Superior temporal gyrus (tissue), 1 donor: ENCODE measurements around the gene FAM131C.

Source experiments
- DNase-seq: peaks from one replicate; pipeline ENCODE4 v3.0.0-alpha.2; 2016; ENCODE audit errors: extremely low spot score

FAM131C gene

DNA sequence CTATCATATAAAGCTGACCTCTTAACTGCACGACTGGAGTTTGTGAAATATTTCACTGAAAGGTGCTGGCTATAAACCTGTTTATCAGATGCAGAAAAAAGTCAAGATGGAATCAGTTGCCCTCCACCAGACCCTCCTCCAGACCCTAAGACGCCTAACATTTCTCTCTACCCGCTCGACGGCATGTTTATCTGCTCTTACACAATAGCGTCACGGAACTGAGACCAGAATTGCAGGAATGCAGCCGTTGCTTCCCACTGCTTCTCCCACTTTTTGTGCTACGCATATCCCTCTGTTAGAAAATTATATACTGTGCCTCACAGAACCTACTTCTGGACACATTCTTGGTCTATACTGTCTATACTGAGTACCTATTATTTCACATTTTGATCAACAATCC, 28.2 kb upstream of the FAM131C start:
- no peak for DNase-seq

- no peak for DNase-seq
These were observed 26.0 kb upstream of the FAM131C start for GRCh38 chr1:16099412-16099811.

- no peak for DNase-seq
These were observed 22.0 kb upstream of the FAM131C start for GRCh38 chr1:16095447-16095846.

GRCh38 chr1:16094453-16095158, 21.2 kb upstream of the FAM131C start:
- no peak for DNase-seq

DNA sequence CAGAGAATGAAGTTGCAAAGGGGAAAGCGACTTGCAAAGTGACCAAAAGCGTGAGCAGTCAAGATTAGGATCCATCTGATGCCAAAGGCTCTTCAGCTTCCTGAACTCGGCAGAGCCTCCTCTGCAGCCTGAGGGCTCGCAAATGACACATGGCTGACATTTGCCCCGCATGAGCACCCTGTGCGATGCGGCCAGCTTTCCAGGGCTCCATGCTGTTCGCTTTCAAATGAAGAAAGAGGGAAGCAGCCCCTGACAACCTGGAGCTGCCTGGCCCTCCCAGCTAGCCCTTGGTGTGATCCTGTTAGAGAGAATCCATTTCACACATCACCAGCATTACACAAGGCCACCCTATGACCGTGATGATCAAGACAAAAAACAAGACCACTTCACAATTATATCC, 20.2 kb upstream of the FAM131C start:
- DNase-seq = no peak

GRCh38 chr1:16092923-16093511, 19.6 kb upstream of the FAM131C start:
- DNase-seq = no peak

- DNase-seq = no peak
These were observed 18.9 kb upstream of the FAM131C start for GRCh38 chr1:16092097-16092922.

DNA sequence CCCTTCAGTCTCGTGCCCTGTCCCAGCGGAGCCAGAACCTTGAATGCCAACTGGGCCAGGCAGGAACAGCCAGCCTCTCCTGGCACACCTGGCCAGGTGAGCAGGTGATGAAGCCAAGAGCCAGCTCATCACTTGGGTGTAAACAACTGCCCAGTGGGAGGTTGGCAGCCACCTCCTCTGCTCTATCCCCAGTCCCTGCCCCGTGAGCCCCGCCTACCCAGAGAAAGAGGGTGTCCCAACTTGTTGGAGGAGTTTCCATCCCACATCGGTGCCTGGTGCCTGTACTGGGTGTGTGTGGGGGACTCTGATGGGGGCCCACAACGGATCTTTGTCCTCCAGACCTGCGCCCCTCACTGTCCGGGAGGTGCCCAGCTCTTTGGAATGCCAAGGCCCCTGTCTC, 17.8 kb upstream of the FAM131C start:
- DNase-seq = no peak

- no peak for DNase-seq
These were observed 16.8 kb upstream of the FAM131C start for GRCh38 chr1:16090076-16090826.

DNA sequence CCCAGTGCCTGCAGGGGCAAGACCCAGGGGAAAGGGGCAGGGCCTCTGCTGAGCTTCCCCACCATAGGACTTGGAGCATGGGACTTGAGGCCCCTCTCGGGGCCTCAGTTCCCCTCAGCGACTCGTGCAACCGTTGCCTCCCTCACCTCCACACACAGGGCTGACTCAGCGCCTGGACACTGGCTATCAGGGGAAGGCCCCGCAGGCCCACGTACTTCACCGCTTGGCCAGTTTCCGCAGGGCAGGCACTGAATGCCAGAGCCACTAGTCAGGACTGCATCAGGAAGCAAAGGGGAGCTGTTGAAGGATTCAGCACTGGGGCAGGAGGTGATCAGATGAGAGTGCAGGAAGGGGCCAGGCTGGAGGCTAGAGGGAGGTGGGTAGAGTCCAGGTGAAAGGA, 15.5 kb upstream of the FAM131C start:
- no peak for DNase-seq

DNA sequence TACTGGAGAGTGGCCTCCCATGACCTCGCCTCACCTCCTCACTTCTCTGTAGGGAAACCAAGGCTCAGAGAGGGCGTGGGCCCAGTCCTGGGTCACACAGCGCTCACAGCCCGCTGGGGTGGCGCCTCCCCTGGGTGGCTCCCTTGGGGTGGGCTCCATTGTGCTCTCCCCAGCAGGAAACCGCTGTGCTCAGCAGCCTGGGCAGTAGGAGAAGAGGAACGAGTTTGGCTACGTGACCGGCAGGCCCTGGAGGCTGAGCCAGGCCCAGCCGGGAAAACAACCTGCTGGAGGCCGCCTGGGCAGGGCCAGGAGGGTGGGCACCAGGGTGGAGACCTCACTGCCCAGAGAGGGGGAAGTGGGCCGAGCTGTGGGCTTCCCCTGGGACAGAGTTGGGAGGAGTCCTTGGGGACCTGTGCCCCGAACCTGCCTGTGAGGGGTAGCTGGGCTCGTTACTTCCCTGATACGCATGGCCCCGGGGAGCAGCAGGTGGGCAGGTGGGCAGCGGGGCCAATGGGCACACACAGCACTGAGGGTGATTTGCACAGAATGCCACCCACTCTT, 15.0 kb upstream of the FAM131C start:
- no peak for DNase-seq

DNA sequence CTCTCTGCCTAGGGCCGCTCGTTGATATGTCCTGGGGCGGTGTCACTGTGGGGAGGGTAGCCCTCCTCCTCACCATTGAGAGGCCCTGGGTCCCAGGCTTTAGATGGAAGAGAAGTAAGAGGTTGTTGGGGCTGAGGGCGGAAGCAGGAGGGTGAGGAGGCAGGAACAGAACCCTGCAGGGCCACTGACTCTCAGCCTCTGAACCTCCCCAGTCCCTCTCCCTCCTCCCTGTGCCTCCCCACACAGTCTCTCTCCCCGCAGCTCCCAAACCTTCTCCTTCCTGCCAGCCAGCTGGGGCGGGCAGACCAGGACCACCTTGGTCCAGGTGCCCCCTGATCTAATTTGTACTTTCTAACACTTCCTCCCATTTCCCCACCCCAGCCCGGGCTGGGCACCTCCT, 14.3 kb upstream of the FAM131C start:
- no peak for DNase-seq

GRCh38 chr1:16085522-16085921, 12.1 kb upstream of the FAM131C start:
- DNase-seq = no peak

GRCh38 chr1:16083486-16083885, 10.0 kb upstream of the FAM131C start:
- DNase-seq = no peak

- DNase-seq = peak; percentile 31
These were observed 9.0 kb upstream of the FAM131C start for GRCh38 chr1:16082283-16083038.

GRCh38 chr1:16081636-16082035, 8.2 kb upstream of the FAM131C start:
- DNase-seq = no peak

DNA sequence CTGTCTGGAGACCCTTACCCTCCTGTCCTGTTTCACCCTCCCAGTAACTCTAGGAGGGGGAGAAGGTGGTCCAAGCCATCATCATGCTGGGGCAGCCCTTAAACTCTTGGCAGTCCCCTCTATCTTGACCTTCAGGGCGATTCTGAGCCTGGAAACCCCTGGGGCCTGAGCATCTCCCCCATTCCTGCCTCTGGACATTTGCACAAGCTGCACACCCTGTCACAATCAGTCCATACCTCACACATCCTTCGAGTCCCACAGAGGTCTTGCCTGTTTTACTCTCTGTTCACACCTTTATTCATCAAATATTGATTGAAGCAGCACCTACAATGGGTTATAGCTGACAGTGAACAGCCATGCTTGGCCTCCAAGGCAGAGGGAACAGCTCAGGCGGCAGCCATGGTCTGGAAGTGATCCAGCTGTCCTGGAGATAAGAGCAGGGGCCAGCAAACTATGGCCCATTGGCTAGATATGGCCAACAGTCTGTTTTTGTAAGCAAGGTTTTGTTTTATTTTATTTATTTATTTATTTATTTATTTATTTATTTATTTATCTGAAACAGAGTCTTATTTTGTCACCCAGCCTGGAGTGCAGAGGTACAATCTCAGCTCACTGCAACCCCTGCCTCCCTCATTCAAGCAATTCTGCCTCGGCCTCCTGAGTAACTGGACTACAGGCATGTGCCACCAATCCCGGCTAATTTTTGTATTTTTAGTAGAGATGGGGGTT, 7.1 kb upstream of the FAM131C start:
- no peak for DNase-seq

DNA sequence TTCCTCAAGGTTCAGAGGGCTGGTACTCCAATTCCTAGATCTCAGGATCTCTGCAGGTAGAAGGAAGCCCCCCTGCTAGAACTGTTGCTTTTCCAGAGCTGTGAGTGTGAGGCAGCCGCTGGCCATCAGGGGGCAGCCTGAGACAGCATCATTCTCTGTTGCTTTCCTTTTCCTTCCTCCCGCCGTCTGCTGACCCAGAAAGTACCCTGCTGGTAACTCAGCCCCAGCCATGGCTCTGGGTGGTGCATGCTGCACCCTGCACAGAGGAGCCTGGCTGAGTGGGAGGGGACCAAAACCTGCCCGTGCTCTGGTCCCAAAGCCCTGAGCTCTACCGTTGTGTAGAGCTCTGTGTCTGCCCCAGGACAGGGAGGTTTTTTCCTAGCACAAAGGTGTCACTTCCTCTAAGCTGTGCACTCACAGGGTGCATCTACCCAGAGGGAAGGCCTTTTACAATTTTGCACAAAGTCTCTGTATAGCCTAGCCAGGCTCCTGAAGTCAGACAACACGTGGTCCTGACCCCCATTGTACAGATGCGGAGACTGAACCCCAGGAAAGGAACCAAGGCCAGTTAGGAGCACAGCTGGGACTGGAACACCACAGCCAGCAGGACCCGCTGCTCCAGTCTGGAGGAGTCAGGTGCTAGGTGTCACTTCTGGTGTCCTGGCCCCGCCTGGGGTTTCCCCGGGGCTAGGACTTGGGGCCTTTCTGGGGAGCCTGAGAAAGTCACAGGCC, 5.6 kb upstream of the FAM131C start:
- DNase-seq = peak; percentile 86

DNA sequence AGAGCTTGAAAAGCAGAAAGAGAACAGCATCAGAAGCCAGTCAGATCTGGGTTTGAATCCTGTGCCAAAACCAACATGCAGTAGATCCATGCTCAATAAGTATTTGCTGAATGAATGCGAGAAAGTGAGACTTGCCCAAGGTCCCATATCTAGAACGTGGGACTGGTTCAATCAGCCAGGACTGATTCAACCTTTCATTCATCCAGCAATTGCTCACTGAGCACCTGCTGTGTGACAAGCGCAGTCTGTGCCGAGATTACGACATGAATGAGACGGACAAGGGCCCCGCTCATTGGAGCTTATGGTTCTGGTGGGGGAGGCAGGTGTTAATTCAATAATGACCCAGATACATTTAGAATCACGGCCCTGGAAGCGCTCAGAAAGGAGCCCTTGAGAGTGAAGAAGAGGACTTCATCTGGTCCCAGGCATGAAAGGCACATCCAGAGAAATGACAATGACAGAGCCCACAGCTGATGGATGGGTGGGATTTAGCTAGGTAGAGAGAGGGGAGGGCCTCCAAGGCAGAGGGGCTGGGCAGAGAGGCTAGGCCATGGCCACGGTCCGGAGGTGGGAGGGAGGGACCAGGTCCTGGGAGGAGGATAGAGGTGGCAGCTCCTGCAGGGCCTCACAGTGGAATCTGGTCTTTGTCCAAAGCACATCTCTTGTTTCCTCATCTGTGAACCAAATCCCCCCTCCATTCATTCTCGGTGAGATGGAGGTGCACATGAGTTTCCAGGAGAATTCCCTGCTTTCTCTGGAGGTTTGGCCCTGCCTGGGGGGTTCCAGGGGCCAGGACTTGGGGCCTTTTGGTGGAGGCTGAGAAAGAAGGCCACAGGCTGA, 4.2 kb upstream of the FAM131C start:
- DNase-seq = no peak
